PC-3 (cell line): ENCODE data around the gene TOP2A. TPM values are rescaled to one million over a fixed set of nuclear protein-coding genes. Genes with fewer than 3 reads are reported as not detected.

ENCODE experiments used
- ATAC-seq: fragments of 200-7000 bp; cut with Tn5 transposase; 2 replicates; pipeline ENCODE4 v1.9.1; 2020; ENCODE audit warnings: mild to moderate bottlenecking, moderate library complexity
- BruUV-seq: library from RNA; stranded (reverse); fragments of 400-500 nt; replicated peaks from 2 replicates; lab custom pipeline; 2021; lab: Mats Ljungman, UMichigan
- CTCF ChIA-PET: fragments of 300-600 bp; sonication (Branson Sonifier 250); formaldehyde crosslinking; loops from one replicate; lab custom pipeline; 2022; ENCODE audit warnings: antibody characterized with exemption; lab: Charles Lee
- POLR2A ChIA-PET: fragments of 300-600 bp; sonication (Branson Sonifier 250); formaldehyde crosslinking; loops from one replicate; lab custom pipeline; 2022; ENCODE audit warnings: antibody characterized with exemption; ENCODE audit not compliant: unreplicated experiment; lab: Charles Lee
- DNase-seq: peaks from one replicate; pipeline ENCODE4 v3.0.0-alpha.2; 2015
- H2AFZ ChIP-seq: fragments of 300-600 bp; sonication (generic); 2 replicates; pipeline ENCODE4 v1.6.0; 2016; ENCODE audit warnings: antibody characterized with exemption, low read length
- H3F3A ChIP-seq: fragments of 300-600 bp; sonication (generic); one replicate; pipeline ENCODE4 v1.6.0; 2017; ENCODE audit warnings: antibody characterized with exemption, low read length, control low read depth, mild to moderate bottlenecking; ENCODE audit not compliant: unreplicated experiment
- H3K27ac ChIP-seq: fragments of 300-600 bp; sonication (generic); 2 replicates; pipeline ENCODE4 v1.5.1; 2016; ENCODE audit warnings: mild to moderate bottlenecking, low read length
- H3K27me3 ChIP-seq: fragments of 300-600 bp; sonication (generic); 2 replicates; pipeline ENCODE4 v1.6.1; 2016; ENCODE audit warnings: low read length, mixed read lengths
- H3K36me3 ChIP-seq: fragments of 300-600 bp; sonication (generic); 2 replicates; pipeline ENCODE4 v1.6.1; 2016; ENCODE audit warnings: low read depth, mixed run types, low read length, mixed read lengths
- H3K4me1 ChIP-seq: fragments of 300-600 bp; sonication (generic); 2 replicates; pipeline ENCODE4 v1.5.1; 2016; ENCODE audit warnings: low read length; ENCODE audit not compliant: insufficient read depth
- H3K4me2 ChIP-seq: fragments of 300-600 bp; sonication (generic); 2 replicates; pipeline ENCODE4 v1.6.0; 2016; ENCODE audit warnings: low read length
- H3K4me3 ChIP-seq: fragments of 300-600 bp; sonication (generic); 2 replicates; pipeline ENCODE4 v1.5.1; 2016; ENCODE audit warnings: mild to moderate bottlenecking, low read length, mixed read lengths
- H3K79me2 ChIP-seq: fragments of 300-600 bp; sonication (generic); 2 replicates; pipeline ENCODE4 v1.6.1; 2017; ENCODE audit warnings: low read length, mixed read lengths
- H3K9ac ChIP-seq: fragments of 300-600 bp; sonication (generic); 2 replicates; pipeline ENCODE4 v1.6.0; 2016; ENCODE audit warnings: mild to moderate bottlenecking, low read length
- H3K9me2 ChIP-seq: fragments of 300-600 bp; sonication (generic); replicated peaks from 2 replicates; pipeline ENCODE4 v1.6.1; 2016; ENCODE audit warnings: mixed run types, low read length, mixed read lengths
- H3K9me3 ChIP-seq: fragments of 300-600 bp; sonication (generic); 2 replicates; pipeline ENCODE4 v1.6.1; 2016; ENCODE audit warnings: low read length, mixed read lengths
- H4K20me1 ChIP-seq: fragments of 300-600 bp; sonication (generic); 2 replicates; pipeline ENCODE4 v1.6.1; 2016; ENCODE audit warnings: low read length, mixed read lengths
- EZH2 ChIP-seq: fragments of 300-600 bp; sonication (generic); IDR thresholded peaks from one replicate; pipeline ENCODE4 v1.6.1; 2017; ENCODE audit warnings: antibody characterized with exemption, mild to moderate bottlenecking, low read length; ENCODE audit not compliant: unreplicated experiment
- EZH2phosphoT487 ChIP-seq: fragments of 300-600 bp; sonication (generic); IDR thresholded peaks from 2 replicates; pipeline ENCODE4 v1.6.1; 2018; ENCODE audit warnings: mild to moderate bottlenecking, antibody characterized with exemption, low read length, borderline replicate concordance
- intact Hi-C: fragments of 100-400 bp; cut with micrococcal nuclease; formaldehyde crosslinking; loops from 2 replicates; pipeline ENCODE4 v1.9.0; 2023
- total RNA-seq: library from RNA; depleted of rRNA; stranded (reverse); fragments of >200 nt; gene quantifications from 2 replicates; pipeline ENCODE4 v1.2.3, GENCODE V29; 2014
- TF ChIP-seq, protein P1 (sequence below): fragments of 300-600 bp; sonication (generic); conservative IDR thresholded peaks from 2 replicates; pipeline ENCODE4 v1.5.1; 2017; ENCODE audit warnings: antibody characterized with exemption, low read depth, mild to moderate bottlenecking, low read length

The TOP2A gene
- total RNA-seq, 1 experiment from 2014 or later, result 104 TPM

DNA sequence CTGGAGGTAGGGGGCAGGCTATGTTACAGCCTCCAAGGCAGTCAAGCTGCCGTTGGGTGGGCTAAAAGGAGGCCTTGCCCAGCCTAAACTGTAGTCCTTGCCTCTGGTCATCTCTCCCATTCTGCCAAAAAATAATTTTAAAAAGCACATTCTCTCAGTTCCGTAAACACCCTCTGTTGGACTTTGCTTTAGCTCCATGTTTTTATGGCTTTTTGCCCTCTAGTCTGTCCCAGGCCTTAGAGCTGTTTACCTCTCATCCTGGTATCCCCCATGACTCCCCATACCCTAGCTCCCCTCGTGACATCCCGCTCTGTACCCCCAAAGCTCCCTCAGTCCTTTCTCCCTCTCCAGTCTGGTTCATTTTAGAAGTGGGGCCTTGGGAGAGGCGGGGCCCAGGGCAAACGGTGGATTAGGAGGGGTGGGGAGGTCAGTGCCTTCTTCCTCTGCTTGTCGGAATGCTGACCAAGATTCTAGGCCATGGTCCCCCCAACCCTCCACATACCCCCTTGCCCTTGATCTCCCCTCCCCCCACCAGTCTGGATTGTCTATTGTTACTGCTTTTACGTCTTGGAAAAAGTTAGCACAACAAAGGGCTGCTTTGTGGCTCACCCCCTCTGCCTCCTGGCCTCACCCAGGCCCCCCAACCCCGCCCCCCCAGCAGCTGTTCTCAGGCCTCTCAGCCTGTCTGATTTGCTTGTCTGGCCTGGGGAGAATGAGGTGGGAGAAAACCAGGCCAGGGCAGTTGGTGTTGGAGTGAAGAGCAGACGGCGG, 71.5 kb downstream of the TOP2A start:
- ATAC-seq (no peak), DNase-seq (no peak)
- no peaks in the 10 kb centered on the region for H3K9me2 ChIP-seq
- H3K4me3 ChIP-seq, result no peak overlapping the region
- no peaks in the 10 kb centered on the region for H3K9me3 ChIP-seq
- POLR2A ChIA-PET, result no interaction called here
- H3K27ac ChIP-seq, result no peak overlapping the region
- CTCF ChIA-PET, result no interaction called here
- H2AFZ ChIP-seq, result no peak overlapping the region
- no peak overlapping the region for H3K9ac ChIP-seq
- intact Hi-C loops, result no loop called here
- no peaks in the 10 kb centered on the region; the same call in 1 of the 2 replicates for H3K4me1 ChIP-seq
- peaks cover 3% of the 10 kb centered on the region; the same call in 1 of the 2 replicates for H3K79me2 ChIP-seq
- no peaks in the 10 kb centered on the region for H3K36me3 ChIP-seq
- no peaks in the 10 kb centered on the region for H3K27me3 ChIP-seq
- TF ChIP-seq EZH2, result no peak
- TF ChIP-seq, protein P1, sequence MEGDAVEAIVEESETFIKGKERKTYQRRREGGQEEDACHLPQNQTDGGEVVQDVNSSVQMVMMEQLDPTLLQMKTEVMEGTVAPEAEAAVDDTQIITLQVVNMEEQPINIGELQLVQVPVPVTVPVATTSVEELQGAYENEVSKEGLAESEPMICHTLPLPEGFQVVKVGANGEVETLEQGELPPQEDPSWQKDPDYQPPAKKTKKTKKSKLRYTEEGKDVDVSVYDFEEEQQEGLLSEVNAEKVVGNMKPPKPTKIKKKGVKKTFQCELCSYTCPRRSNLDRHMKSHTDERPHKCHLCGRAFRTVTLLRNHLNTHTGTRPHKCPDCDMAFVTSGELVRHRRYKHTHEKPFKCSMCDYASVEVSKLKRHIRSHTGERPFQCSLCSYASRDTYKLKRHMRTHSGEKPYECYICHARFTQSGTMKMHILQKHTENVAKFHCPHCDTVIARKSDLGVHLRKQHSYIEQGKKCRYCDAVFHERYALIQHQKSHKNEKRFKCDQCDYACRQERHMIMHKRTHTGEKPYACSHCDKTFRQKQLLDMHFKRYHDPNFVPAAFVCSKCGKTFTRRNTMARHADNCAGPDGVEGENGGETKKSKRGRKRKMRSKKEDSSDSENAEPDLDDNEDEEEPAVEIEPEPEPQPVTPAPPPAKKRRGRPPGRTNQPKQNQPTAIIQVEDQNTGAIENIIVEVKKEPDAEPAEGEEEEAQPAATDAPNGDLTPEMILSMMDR, result no peak
- TF ChIP-seq EZH2phosphoT487, result no peak
- BruUV-seq, result no TSS peak
- no peak overlapping the region for H3K4me2 ChIP-seq
- no peaks in the 10 kb centered on the region for H3F3A ChIP-seq
- H4K20me1 ChIP-seq, result no peaks in the 10 kb centered on the region

DNA sequence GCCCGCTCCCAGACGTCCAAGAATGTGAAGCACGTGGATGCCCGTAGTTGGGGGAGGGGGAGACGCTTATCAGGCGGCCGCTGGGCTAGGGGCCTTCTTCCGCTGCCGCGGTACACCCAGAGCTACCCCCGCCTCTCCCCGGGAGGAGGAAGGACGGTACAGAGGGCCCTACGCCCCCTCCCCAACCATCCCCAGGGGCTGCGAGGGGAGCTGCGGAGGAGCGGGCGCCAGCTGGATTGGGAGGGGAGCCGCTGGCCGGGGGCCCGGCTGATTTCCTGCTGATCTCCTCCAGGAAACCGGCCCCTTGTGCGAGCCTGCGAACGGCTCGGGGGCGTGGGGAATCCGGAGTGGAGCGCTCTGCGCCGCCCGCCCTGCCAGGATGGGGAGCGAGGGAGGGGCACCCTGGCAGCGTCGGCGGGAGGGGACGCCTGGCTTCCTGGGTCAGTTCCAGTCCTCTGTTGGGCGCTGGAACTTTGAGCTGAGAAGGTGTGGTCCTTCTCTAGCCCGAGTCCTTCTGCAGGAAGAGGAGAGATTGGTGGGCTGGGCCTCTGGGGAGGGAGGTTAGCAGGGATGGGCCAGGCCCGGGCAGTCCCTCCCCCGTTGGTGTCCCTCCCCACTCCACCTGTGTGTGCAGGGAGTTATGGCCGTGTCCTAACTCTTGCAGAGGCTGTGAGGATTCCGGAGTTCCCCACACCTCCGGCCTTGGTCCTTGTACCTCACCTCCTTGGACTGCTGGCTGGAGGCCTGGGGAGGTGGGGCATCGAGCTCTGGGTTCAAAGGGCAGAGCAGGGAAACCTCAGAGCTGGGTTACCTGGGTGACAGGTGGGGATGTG, 72.3 kb downstream of the TOP2A start:
- CTCF ChIA-PET, result interaction anchor here (0.5 kb wide), 1 partner anchor 277 kb away, joined by 9 read pairs; no protein-coding TSS in a partner anchor
- H3K4me1 ChIP-seq, result peaks cover 7% of the 10 kb centered on the region
- no peak for TF ChIP-seq EZH2
- no peak for TF ChIP-seq EZH2phosphoT487
- TF ChIP-seq, protein P1, result no peak
- peak; percentile 32 for DNase-seq
- 0 out of 2 replicates have a peak overlapping the region, but pooled peaks have one; percentile 43 for H2AFZ ChIP-seq
- no peaks in the 10 kb centered on the region for H3K9me3 ChIP-seq
- H3K79me2 ChIP-seq, result peaks cover 7% of the 10 kb centered on the region; the same call in 1 of the 2 replicates
- H3K9ac ChIP-seq, result peak overlapping the region; percentile 44
- H3K27me3 ChIP-seq, result no peaks in the 10 kb centered on the region
- peak overlapping the region; percentile 57; the same call in 1 of the 2 replicates for H3K4me3 ChIP-seq
- ATAC-seq, result peak; percentile 46
- POLR2A ChIA-PET, result interaction anchor here (0.5 kb wide), 1 partner anchor 242 kb away, joined by 5 read pairs; no protein-coding TSS in a partner anchor
- no peaks in the 10 kb centered on the region for H3K9me2 ChIP-seq
- no peaks in the 10 kb centered on the region for H4K20me1 ChIP-seq
- BruUV-seq, result no TSS peak
- intact Hi-C loops, result no loop called here
- 0 out of 2 replicates have a peak overlapping the region, but pooled peaks have one; percentile 14 for H3K27ac ChIP-seq
- H3K36me3 ChIP-seq, result no peaks in the 10 kb centered on the region
- peak overlapping the region; percentile 70 for H3K4me2 ChIP-seq
- H3F3A ChIP-seq, result no peaks in the 10 kb centered on the region
